NCI-H187 treated with DMSO at 0.1 percent for 48 hours (cell line): ENCODE measurements around the gene BCKDK.

Experiments used
- DNase-seq: peaks from one replicate; lab custom pipeline; 2025; lab: John Stamatoyannopoulos, UW

The BCKDK gene

GRCh38 chr16:31080035-31080629 is 28.1 kb upstream of the BCKDK start:
- DNase-seq: no peak

- no peak for DNase-seq
These were observed 27.3 kb upstream of the BCKDK start for GRCh38 chr16:31080756-31081419.

GRCh38 chr16:31081428-31082351 is 26.5 kb upstream of the BCKDK start:
- no peak for DNase-seq

- no peak for DNase-seq
These were observed 25.7 kb upstream of the BCKDK start for GRCh38 chr16:31082368-31083045.

- DNase-seq: no peak
These were observed 25.1 kb upstream of the BCKDK start for GRCh38 chr16:31083081-31083480.

GRCh38 chr16:31083556-31083955 is 24.6 kb upstream of the BCKDK start:
- no peak for DNase-seq

GRCh38 chr16:31083981-31084380 is 24.2 kb upstream of the BCKDK start:
- DNase-seq: no peak

- DNase-seq: no peak
These were observed 23.4 kb upstream of the BCKDK start for GRCh38 chr16:31084584-31085302.

- DNase-seq: no peak
These were observed 22.8 kb upstream of the BCKDK start for GRCh38 chr16:31085411-31085810.

GRCh38 chr16:31085873-31086628 is 22.1 kb upstream of the BCKDK start:
- no peak for DNase-seq

- no peak for DNase-seq
These were observed 21.6 kb upstream of the BCKDK start for GRCh38 chr16:31086629-31086906.

GRCh38 chr16:31087481-31087880 is 20.7 kb upstream of the BCKDK start:
- DNase-seq: no peak

GRCh38 chr16:31087971-31088370 is 20.2 kb upstream of the BCKDK start:
- DNase-seq: no peak

- DNase-seq: no peak
These were observed 19.6 kb upstream of the BCKDK start, which contains the start of gene PRSS53 for GRCh38 chr16:31088459-31089183. Gene PRSS53 (minus strand): TSS chr16:31088943. CDS start chr16:31088809, 134 bp downstream.

GRCh38 chr16:31089199-31089598 is 19.0 kb upstream of the BCKDK start:
- no peak for DNase-seq

- no peak for DNase-seq
These were observed 17.6 kb upstream of the BCKDK start for GRCh38 chr16:31090540-31090939.

- no peak for DNase-seq
These were observed 15.9 kb upstream of the BCKDK start for GRCh38 chr16:31092330-31092729.

- no peak for DNase-seq
These were observed 15.0 kb upstream of the BCKDK start for GRCh38 chr16:31093132-31093703.

- no peak for DNase-seq
These were observed 14.1 kb upstream of the BCKDK start for GRCh38 chr16:31094088-31094423.
